ENCODE measurements around the gene LTBP2.

The LTBP2 gene

GRCh38 chr14:74507085-74507484 is 105.0 kb downstream of the LTBP2 start:
- DNase-seq (ENCODE audit: low read depth), result no peak

DNA sequence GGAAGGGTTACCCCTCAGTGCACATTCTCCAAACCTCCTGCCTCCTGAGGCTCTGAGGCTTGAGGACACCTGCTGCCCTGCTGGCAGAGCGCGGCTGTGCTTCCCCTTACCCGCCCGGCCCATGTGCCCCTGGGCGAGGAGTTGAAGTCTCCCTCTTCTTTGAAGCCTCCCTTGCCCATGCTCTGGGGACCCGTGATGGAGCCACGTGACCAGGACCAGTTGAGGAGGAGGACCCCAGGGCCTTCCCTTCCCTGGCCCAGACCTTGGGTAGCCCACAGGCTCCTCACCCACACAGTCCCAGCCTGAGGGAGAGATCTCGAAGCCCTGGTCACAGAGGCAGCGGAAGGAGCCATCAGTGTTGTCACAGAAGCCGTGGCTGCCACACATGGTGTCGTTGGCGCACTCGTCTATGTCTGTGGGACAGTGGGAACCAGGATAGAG is 105.6 kb downstream of the LTBP2 start:
- DNase-seq (ENCODE audit: low read depth), result no peak

- DNase-seq (ENCODE audit: low read depth), result no peak
These were observed 106.2 kb downstream of the LTBP2 start for GRCh38 chr14:74505831-74506230.

DNA sequence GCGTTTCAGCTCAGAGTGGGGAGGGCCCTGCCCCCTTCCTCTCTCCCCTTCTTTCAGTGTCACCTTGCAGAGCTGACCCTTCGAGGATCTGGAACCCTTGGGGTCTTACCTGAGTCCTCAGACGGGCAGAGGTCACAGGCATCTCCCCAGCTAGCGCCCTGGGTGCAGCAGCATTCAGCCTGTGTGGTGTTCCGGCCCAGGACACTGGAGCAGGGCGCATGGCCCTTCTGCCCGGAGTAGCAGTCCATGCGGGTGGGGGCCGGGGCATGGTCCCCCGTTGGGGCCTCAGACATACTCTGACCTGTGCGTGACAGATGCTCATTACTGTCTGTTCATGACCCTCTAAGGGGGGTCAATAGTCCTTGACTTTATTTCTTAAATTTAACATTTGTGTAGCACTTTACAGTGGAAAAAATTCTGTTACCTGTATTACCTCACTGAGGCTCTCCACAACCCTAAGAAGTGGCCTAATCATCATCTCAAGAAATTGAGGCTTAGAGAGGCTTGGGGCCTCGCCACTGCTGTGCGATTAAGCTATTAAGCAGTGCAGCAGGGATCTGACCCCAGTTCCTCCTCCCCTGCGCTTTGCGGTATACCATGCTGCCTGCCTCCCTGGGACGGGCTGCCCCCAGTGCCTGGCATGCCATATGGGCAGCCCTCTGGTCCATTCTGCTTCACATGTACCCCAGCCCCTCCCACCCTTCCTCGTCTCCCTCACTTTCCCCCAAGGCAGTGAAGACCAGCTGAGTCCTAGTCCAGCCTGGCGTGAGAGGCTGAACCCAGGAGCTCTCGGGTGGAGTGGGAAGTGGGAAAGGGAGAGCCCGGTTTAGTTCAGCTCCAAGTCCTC is 106.9 kb downstream of the LTBP2 start:
- no peak for DNase-seq (ENCODE audit: low read depth)

- no peak for DNase-seq (ENCODE audit: low read depth)
These were observed 107.6 kb downstream of the LTBP2 start for GRCh38 chr14:74504412-74504811.

DNA sequence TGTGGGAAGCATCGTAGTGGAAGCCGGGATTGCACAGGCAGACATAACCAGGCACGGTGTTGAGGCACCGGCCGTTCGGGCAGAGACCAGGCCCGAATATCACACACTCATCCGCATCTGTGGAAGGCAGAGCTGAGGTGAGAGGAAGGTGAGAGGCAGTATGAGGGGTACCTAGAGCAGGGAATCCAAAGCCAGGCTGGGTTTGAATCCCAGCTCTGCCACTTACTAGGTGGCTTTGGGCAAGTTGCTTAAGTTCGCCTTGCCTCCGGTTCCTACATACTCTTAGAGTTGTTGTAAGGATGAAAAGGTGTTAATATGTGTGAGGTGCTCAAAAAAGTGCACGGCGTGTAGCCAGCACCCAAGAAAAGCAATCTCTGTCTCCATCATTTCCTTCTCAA is 108.1 kb downstream of the LTBP2 start:
- no peak for DNase-seq (ENCODE audit: low read depth)

GRCh38 chr14:74503291-74503937 is 108.6 kb downstream of the LTBP2 start:
- no peak for DNase-seq (ENCODE audit: low read depth)

DNA sequence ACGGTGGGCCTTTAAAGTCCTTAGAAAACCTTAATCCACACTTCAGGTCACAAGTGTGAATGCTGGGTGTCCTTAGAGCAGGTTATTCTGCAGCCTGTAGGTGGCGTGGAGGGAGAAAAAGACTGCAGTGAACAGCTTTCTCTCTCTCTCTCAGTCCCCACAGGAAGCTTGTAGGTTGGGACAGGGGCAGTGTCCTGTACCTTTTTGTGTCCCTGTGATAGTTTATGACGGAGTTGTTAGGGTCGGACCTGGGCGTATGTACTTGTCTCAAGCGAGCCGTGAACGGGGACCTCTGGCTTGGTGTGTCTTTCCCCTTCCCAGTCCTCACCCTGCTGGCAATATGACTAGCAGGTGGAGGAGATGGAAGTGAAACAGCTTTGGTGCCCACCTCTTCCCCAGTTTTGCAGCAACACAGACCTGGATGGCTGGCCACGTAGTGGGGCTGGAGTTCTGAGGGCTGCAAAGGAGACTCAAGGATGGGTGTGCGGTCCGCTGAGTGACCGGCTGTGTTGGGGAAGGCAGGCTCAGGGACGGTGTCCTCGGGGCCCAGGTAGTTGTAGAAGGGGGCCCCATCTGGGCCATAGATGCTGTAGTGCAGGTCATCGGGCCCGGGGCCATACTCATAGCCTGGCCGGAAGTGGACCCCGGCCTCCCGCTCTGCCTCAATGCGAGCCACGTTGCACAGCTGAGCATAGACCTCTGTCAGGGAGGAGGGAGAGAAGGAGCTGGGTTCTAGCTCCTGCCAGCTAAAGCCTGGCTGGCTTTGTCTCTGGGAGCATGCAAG is 109.6 kb downstream of the LTBP2 start:
- peak; percentile 20 for DNase-seq (ENCODE audit: low read depth)

DNA sequence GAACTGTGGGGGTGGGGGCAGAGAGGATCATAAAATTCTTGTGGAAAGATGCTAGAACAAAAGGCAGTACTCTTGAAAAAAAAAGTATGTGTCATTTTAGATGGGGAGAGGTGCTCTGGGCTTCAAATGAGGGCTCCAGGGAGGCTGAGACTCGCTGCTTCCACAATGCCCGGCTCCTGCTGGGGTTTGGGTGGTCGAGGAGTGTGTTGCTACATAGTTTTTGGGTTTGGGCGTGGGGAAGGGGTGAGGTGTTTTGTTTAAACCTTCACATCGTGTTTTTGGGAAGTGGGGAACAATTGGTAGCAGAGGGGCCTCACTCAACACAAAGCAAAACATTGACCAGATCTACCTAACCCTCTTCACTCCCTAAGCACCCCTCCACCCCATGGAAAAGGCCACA is 110.3 kb downstream of the LTBP2 start:
- DNase-seq (ENCODE audit: low read depth), result no peak

GRCh38 chr14:74501135-74501614 is 110.9 kb downstream of the LTBP2 start:
- peak; percentile 75 for DNase-seq (ENCODE audit: low read depth)

DNA sequence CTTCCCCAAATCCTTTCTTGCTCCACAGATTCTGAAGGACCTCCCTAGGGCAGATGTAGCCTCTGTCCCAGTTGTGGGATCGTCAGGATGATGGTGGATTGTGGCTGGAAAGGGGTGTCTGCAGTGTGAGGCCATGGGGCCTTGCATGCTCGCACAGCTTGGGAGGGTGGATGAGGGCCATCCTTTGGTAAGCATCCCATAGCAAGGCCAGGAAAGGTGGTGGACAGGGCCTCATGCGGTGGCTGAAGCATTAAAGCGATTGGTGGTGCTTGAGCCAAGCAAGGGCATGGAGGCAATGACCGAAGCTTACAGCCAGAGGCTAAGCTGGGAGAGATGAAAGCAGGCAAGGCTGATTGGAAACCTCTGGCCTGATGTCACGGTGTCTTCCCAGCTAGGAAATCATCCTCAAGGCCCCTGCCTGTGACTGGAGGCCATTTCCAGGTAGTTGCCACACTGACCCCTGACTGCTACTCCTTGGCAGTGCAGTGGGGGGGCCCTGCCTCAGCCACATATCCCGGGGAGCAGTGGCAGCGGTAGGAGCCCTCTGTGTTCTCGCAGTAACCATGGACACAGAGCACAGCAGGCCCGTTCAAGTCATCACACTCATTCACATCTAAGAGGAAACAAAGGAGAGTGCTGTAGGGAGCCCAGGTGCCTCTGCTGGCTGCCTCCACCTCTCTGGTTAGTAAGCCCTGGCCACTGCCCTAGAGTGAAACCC is 111.5 kb downstream of the LTBP2 start:
- no peak for DNase-seq (ENCODE audit: low read depth)

GRCh38 chr14:74495356-74495755 is 116.7 kb downstream of the LTBP2 start:
- no peak for DNase-seq (ENCODE audit: low read depth)

- peak; percentile 98 for DNase-seq (ENCODE audit: low read depth)
These were observed 118.4 kb downstream of the LTBP2 start, which contains the start of gene ISCA2 for GRCh38 chr14:74493343-74494261. Gene ISCA2 (plus strand): TSS chr14:74493765. CDS start chr14:74493775, 10 bp downstream.

DNA sequence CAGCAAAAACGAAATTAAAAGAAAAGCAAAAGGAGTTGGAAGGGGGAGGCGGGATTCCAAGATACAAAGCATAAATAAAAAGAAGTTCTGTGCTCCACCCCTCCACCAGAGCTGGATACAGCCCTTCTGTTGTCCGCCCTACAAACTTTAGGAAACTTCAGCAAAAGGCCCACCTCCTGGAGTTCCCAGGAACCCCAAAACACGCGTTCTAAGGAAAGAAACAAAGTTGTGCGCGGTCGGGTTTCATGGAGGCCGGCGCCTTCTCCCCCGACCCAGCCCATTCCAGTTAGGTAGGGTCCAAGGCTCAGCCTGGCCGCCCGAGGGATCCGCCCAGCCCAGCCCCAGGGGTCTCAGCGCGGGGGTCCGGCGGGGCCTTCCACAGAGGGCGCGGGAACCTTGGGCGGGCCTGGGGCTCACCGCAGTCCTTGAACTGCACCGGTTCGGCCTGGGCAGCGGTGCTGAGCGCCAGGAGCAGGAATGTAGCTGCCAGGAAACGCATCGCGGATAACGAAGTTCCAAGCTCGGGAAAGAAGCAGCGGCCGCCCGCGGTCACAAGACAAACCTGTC is 119.2 kb downstream of the LTBP2 start, which contains the start of gene NPC2:
NPC2 (minus strand) TSS at position 530 of the 567 bp plus-strand sequence; CDS start at position 499, 31 bp downstream.
- no peak for DNase-seq (ENCODE audit: low read depth)

DNA sequence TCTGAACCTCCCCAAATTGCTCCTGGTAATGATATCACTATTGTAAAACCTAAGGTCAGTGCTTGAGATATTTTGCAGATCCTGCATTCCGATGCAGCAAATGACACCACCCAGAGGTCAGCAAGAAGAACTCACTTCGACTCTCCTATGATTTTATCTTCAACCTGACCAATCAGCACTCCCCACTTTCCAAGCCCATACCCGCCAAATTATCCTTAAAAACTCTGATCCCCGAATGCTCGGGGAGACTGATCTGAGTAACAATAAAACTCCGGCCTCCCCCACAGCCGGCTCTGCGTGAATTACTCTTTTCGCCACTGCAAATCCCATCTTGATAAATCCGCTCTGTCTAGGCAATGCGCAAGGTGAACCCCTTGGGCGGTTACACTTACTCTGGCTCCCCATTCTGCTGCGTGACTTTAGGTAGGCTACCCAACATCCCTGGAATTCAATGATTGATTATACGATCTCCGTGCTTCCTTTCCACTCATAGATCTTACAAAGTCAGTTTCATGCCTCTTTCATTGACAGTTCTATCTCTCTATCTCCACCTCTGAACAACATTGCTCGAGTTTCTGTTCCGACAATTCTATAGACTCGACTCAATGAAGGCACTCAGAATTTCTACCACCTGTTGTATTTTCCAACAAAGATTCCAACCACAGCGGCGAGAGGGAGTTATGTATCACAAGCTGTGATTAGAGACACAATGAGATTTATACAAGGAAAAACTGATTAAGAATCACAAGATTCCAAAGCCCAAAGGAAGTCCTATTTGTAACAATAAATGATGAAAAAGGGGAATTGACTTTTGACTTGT is 119.9 kb downstream of the LTBP2 start:
- peak; percentile 28 for DNase-seq (ENCODE audit: low read depth)

- DNase-seq (ENCODE audit: low read depth), result no peak
These were observed 121.6 kb downstream of the LTBP2 start for GRCh38 chr14:74490486-74490885.

DNA sequence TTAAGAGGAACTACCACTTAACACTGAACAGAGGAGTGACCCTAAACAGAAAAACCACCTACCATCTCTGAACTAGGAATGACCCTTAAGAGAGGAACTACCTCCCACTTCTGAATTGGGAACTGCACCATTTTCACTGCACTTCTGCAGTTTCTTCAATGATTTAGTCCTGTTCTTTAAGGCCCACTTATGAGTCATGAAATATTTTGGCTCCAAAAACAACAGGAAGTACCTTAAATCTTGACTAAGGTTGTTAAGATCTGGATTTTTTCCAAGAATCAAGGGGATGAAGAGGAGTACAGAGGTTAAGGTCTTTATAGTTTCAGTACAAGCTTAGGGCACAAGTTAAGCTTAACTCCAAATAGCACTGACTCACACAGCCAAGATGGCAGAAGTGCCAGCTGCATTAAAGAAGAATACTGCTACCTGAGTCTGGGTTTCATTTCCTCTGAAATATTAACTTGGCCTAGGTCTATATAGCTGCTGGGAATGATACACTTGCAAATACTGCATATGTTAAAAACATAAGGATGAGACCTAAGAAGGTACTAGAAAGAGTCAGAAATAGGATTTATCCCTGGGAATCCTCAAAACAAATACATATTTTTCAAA is 123.1 kb downstream of the LTBP2 start:
- no peak for DNase-seq (ENCODE audit: low read depth)

DNA sequence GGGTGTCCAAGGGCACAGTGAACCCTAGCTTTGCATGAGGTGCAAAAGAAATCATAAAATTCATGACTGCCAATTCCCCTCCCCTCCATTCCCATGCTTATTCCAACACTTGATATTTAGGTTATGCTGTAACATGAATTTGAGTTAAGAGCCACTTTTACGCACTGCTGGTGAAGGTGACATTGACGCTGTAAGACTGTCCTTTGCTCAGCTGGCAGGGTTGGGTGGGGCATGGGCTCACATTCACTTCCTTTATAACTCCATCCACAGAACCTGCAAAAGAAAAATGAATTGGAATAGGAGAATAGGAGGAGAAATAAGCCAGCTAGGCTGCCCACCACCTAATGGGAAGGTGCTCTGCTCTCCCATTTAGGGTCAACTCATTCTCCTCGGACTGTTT is 125.9 kb downstream of the LTBP2 start:
- DNase-seq (ENCODE audit: low read depth), result no peak

GRCh38 chr14:74483321-74483720 is 128.7 kb downstream of the LTBP2 start:
- DNase-seq (ENCODE audit: low read depth), result no peak

Measured in fibroblast of the conjunctiva (primary cell).